ENCODE results near the gene UQCR10.
A peak's percentile ranks its signal among the peaks of the same experiment; 100 is the strongest.

The UQCR10 gene

GRCh38 chr22:29799217-29799680 lies 32.1 kb downstream of the UQCR10 start:
- DNase-seq, result no peak

GRCh38 chr22:29801153-29801552 lies 34.0 kb downstream of the UQCR10 start:
- no peak for DNase-seq

GRCh38 chr22:29801796-29802195 lies 34.6 kb downstream of the UQCR10 start:
- DNase-seq, result no peak

GRCh38 chr22:29803190-29803589 lies 36.0 kb downstream of the UQCR10 start:
- no peak for DNase-seq

GRCh38 chr22:29804985-29805384 lies 37.8 kb downstream of the UQCR10 start:
- no peak for DNase-seq

- DNase-seq, result no peak
Observed at GRCh38 chr22:29806196-29806595, 39.0 kb downstream of the UQCR10 start.

GRCh38 chr22:29810216-29810615 lies 43.0 kb downstream of the UQCR10 start:
- no peak for DNase-seq

GRCh38 chr22:29811377-29811776 lies 44.2 kb downstream of the UQCR10 start:
- no peak for DNase-seq

- DNase-seq, result no peak
Observed at GRCh38 chr22:29813126-29813525, 46.0 kb downstream of the UQCR10 start.

- no peak for DNase-seq
Observed at GRCh38 chr22:29813563-29813962, 46.4 kb downstream of the UQCR10 start.

- no peak for DNase-seq
Observed at GRCh38 chr22:29814003-29814402, 46.8 kb downstream of the UQCR10 start.

GRCh38 chr22:29815580-29815979 lies 48.4 kb downstream of the UQCR10 start:
- no peak for DNase-seq

GRCh38 chr22:29816128-29816527 lies 49.0 kb downstream of the UQCR10 start:
- peak; percentile 48 for DNase-seq

- DNase-seq, result peak; percentile 71
Observed at GRCh38 chr22:29816539-29816938, 49.4 kb downstream of the UQCR10 start.

- peak; percentile 61 for DNase-seq
Observed at GRCh38 chr22:29816980-29817379, 49.8 kb downstream of the UQCR10 start.

GRCh38 chr22:29817724-29818123 lies 50.6 kb downstream of the UQCR10 start:
- DNase-seq, result no peak

- DNase-seq, result no peak
Observed at GRCh38 chr22:29819501-29819900, 52.3 kb downstream of the UQCR10 start.

Measured in NCI-H2171 (cell line).